GM23248 (cell line): ENCODE data around the gene ABCB9. TPM values are rescaled to one million over a fixed set of nuclear protein-coding genes. Genes with fewer than 3 reads are reported as not detected.
A peak's percentile ranks its signal among the peaks of the same experiment; 100 is the strongest.

Source experiments
- DNase-seq: peaks from one replicate; pipeline ENCODE4 v3.0.0-alpha.2; 2015
- H2AFZ ChIP-seq: fragments of 200-600 bp; sonication (generic); 2 replicates; pipeline ENCODE4 v1.6.1; 2016; ENCODE audit warnings: antibody characterized with exemption
- H3F3A ChIP-seq: fragments of 200-600 bp; sonication (generic); 2 replicates; pipeline ENCODE4 v1.6.1; 2016; ENCODE audit warnings: mild to moderate bottlenecking, antibody characterized with exemption, mixed run types; ENCODE audit not compliant: insufficient read depth
- H3K27ac ChIP-seq: fragments of 200-600 bp; sonication (generic); 2 replicates; pipeline ENCODE4 v1.5.1; 2016; ENCODE audit warnings: mild to moderate bottlenecking
- H3K27me3 ChIP-seq: fragments of 200-600 bp; sonication (generic); replicated peaks from 2 replicates; pipeline ENCODE4 v1.6.1; 2016; ENCODE audit warnings: mild to moderate bottlenecking; ENCODE audit not compliant: insufficient read depth
- H3K36me3 ChIP-seq: fragments of 200-600 bp; sonication (generic); 2 replicates; pipeline ENCODE4 v1.6.1; 2016; ENCODE audit warnings: low read depth, mild to moderate bottlenecking
- H3K4me1 ChIP-seq: fragments of 200-600 bp; sonication (generic); 2 replicates; pipeline ENCODE4 v1.6.1; 2016; ENCODE audit warnings: mild to moderate bottlenecking; ENCODE audit not compliant: insufficient read depth
- H3K4me2 ChIP-seq: fragments of 200-600 bp; sonication (generic); one replicate; pipeline ENCODE4 v1.6.1; 2016; ENCODE audit warnings: mild to moderate bottlenecking; ENCODE audit not compliant: unreplicated experiment
- H3K4me3 ChIP-seq: fragments of 200-600 bp; sonication (generic); 2 replicates; pipeline ENCODE4 v1.5.1; 2016; ENCODE audit warnings: mild to moderate bottlenecking
- H3K79me2 ChIP-seq: fragments of 200-600 bp; sonication (generic); 2 replicates; pipeline ENCODE4 v1.6.1; 2016; ENCODE audit warnings: mild to moderate bottlenecking; ENCODE audit not compliant: insufficient read depth
- H3K9ac ChIP-seq: fragments of 200-600 bp; sonication (generic); 2 replicates; pipeline ENCODE4 v1.6.1; 2016; ENCODE audit warnings: mild to moderate bottlenecking
- H3K9me2 ChIP-seq: fragments of 200-600 bp; sonication (generic); 2 replicates; pipeline ENCODE4 v1.6.1; 2016; ENCODE audit warnings: mixed run types, mild to moderate bottlenecking, moderate library complexity; ENCODE audit not compliant: insufficient read depth
- H3K9me3 ChIP-seq: fragments of 200-600 bp; sonication (generic); one replicate; pipeline ENCODE4 v1.6.1; 2017; ENCODE audit warnings: low read depth
- H4K20me1 ChIP-seq: fragments of 200-600 bp; sonication (generic); 2 replicates; pipeline ENCODE4 v1.6.0; 2016; ENCODE audit not compliant: insufficient read depth
- EZH2 ChIP-seq: fragments of 200-600 bp; sonication (generic); IDR thresholded peaks from 2 replicates; pipeline ENCODE4 v1.6.1; 2018; ENCODE audit warnings: antibody characterized with exemption, mild to moderate bottlenecking; ENCODE audit not compliant: insufficient read depth, poor library complexity, severe bottlenecking
- EZH2phosphoT487 ChIP-seq: fragments of 200-600 bp; sonication (generic); IDR thresholded peaks from 2 replicates; pipeline ENCODE4 v1.6.1; 2018; ENCODE audit warnings: antibody characterized with exemption, moderate library complexity, mild to moderate bottlenecking, low read depth; ENCODE audit not compliant: insufficient read depth
- WGBS, 2 experiments: methylation state at CpG; one replicate each; pipeline ENCODE4 v1.1.6; 2015 to 2017; ENCODE audit warnings: low lambda C conversion rate in 2 of 2, low coverage in 1 of 2; ENCODE audit errors: missing lambda C conversion rate in 2 of 2; 5-methylcytosine and 5-hydroxymethylcytosine counted together
- in situ Hi-C: fragments of 300-500 bp; cut with MboI; formaldehyde crosslinking; loops from 2 replicates; pipeline ENCODE4 v1.15.0; 2020
- polyA plus RNA-seq: library from polyadenylated mRNA; unstranded; fragments of >200 nt; fragmentation: Nextera tagmentation; extraction: Ambion mirVana; gene quantifications from 2 replicates; pipeline ENCODE4 v1.2.1, GENCODE V29; 2016
- total RNA-seq: library from RNA; depleted of rRNA; stranded (reverse); fragments of >200 nt; shearing (Covaris generic); gene quantifications from 2 replicates; pipeline ENCODE4 v1.2.3, GENCODE V29; 2014

Gene ABCB9
- total and polyA plus RNA-seq, 2 experiments from 2014 or later: 2.2 to 4.4 TPM

GRCh38 chr12:122964439-122965257 is 1.6 kb downstream of the ABCB9 start:
- Histone ChIP-seq H3K36me3 (no peaks in the 10 kb centered on the region), H3K4me2 (no peak overlapping the region), H3K27me3 (no peaks in the 10 kb centered on the region), H3K4me3 (no peak overlapping the region), H3K9ac (no peak overlapping the region), H3F3A (peaks cover 10% of the 10 kb centered on the region; the same call in 1 of the 2 replicates), H3K4me1 (no peaks in the 10 kb centered on the region), H3K27ac (no peak overlapping the region), H3K9me3 (no peaks in the 10 kb centered on the region), H2AFZ (no peak overlapping the region), H4K20me1 (no peaks in the 10 kb centered on the region), H3K79me2 (no peaks in the 10 kb centered on the region), H3K9me2 (no peaks in the 10 kb centered on the region)
- TF ChIP-seq EZH2phosphoT487: no peak
- no peak for TF ChIP-seq EZH2
- in situ Hi-C loops: no loop called here
- no peak for DNase-seq
- WGBS, 2 experiments: 78 to 79% methylated on average over 19 of the region's 19 CpGs

- Histone ChIP-seq H3K9ac (no peak overlapping the region), H3F3A (peaks cover 10% of the 10 kb centered on the region; the same call in 1 of the 2 replicates), H3K9me3 (no peaks in the 10 kb centered on the region), H3K4me3 (no peak overlapping the region), H3K27ac (no peak overlapping the region), H4K20me1 (no peaks in the 10 kb centered on the region), H3K36me3 (no peaks in the 10 kb centered on the region), H3K4me1 (no peaks in the 10 kb centered on the region), H3K4me2 (no peak overlapping the region), H3K79me2 (no peaks in the 10 kb centered on the region), H3K9me2 (no peaks in the 10 kb centered on the region), H2AFZ (no peak overlapping the region), H3K27me3 (no peaks in the 10 kb centered on the region)
- TF ChIP-seq EZH2 (no peak), EZH2phosphoT487 (no peak)
- DNase-seq: peak; percentile 57
- 55 to 65% methylated on average over 8 of the region's 8 CpGs for WGBS, 2 experiments
- in situ Hi-C loops: no loop called here
Observed at GRCh38 chr12:122963941-122964265, 2.4 kb downstream of the ABCB9 start.

GRCh38 chr12:122961531-122962329 is 4.5 kb downstream of the ABCB9 start:
- Histone ChIP-seq H3K27ac (no peak overlapping the region), H3K9me3 (no peaks in the 10 kb centered on the region), H3K36me3 (no peaks in the 10 kb centered on the region), H2AFZ (no peak overlapping the region), H3K27me3 (no peaks in the 10 kb centered on the region), H3K4me3 (no peak overlapping the region), H3F3A (peaks cover 2% of the 10 kb centered on the region; the same call in 1 of the 2 replicates), H3K79me2 (no peaks in the 10 kb centered on the region), H3K4me2 (no peak overlapping the region), H3K9ac (no peak overlapping the region), H3K4me1 (no peaks in the 10 kb centered on the region), H4K20me1 (no peaks in the 10 kb centered on the region), H3K9me2 (no peaks in the 10 kb centered on the region)
- TF ChIP-seq EZH2 (no peak), EZH2phosphoT487 (no peak)
- 84 to 86% methylated on average over 10 of the region's 10 CpGs for WGBS, 2 experiments
- DNase-seq: peak; percentile 35
- in situ Hi-C loops: no loop called here

GRCh38 chr12:122960193-122960569 is 6.1 kb downstream of the ABCB9 start:
- Histone ChIP-seq H3K9me2 (no peaks in the 10 kb centered on the region), H3K9ac (no peak overlapping the region), H3K27me3 (no peaks in the 10 kb centered on the region), H3K4me3 (no peak overlapping the region), H3K36me3 (no peaks in the 10 kb centered on the region), H4K20me1 (no peaks in the 10 kb centered on the region), H2AFZ (no peak overlapping the region), H3K27ac (no peak overlapping the region), H3K79me2 (no peaks in the 10 kb centered on the region), H3K9me3 (no peaks in the 10 kb centered on the region), H3K4me1 (no peaks in the 10 kb centered on the region), H3K4me2 (no peak overlapping the region), H3F3A (no peaks in the 10 kb centered on the region)
- TF ChIP-seq EZH2phosphoT487 (no peak), EZH2 (no peak)
- in situ Hi-C loops: no loop called here
- 94 to 96% methylated on average over 8 of the region's 8 CpGs for WGBS, 2 experiments
- DNase-seq: no peak
